GM06990 (cell line): Measurements from ENCODE around the gene TDRKH.

ENCODE experiments used
- DNase-seq: peaks from one replicate; pipeline ENCODE4 v3.0.0-alpha.2; 2011; ENCODE audit not compliant: insufficient read length; ENCODE audit errors: extremely low read depth
- H3K27me3 ChIP-seq: replicated peaks from 2 replicates; pipeline ENCODE4 v1.6.0; 2011; ENCODE audit warnings: low read length; ENCODE audit not compliant: control insufficient read depth, insufficient read depth
- H3K36me3 ChIP-seq: 2 replicates; pipeline ENCODE4 v1.5.1; 2011; ENCODE audit warnings: low read length; ENCODE audit not compliant: control insufficient read depth, insufficient read depth
- H3K4me3 ChIP-seq: replicated peaks from 2 replicates; pipeline ENCODE4 v1.5.1; 2011; ENCODE audit warnings: low read depth, mild to moderate bottlenecking, control low read depth, low read length
- TF ChIP-seq, protein P1 (sequence below): IDR thresholded peaks from 2 replicates; pipeline ENCODE4 v1.5.1; 2011; ENCODE audit warnings: low read length, control low read depth, mild to moderate bottlenecking, inconsistent platforms; ENCODE audit not compliant: insufficient read depth, poor library complexity, severe bottlenecking

Gene TDRKH

DNA sequence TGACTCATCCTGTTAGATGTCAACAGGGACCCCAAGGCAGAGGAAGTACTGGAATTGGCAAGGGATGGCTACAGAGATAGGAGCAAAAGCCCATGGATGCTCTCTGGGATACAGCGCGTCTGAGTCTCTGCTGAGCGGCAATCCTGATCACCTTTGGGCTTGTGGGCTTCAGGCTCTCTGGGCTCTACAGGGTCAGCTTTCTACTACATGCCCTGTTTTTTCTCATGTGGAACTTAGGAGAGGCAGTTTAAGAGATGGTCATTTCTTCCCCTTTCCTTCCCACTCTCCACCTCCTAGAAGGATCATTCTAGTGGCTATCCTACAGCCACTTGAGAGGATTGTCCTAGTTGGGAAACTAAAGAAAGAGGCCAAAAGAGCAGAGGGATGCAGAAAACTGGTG lies 13.6 kb upstream of the TDRKH start:
- no peaks in the 10 kb centered on the region for H3K36me3 ChIP-seq
- H3K4me3 ChIP-seq: no peak overlapping the region
- no peaks in the 10 kb centered on the region; the same call in none of the 2 replicates for H3K27me3 ChIP-seq
- TF ChIP-seq, protein P1, sequence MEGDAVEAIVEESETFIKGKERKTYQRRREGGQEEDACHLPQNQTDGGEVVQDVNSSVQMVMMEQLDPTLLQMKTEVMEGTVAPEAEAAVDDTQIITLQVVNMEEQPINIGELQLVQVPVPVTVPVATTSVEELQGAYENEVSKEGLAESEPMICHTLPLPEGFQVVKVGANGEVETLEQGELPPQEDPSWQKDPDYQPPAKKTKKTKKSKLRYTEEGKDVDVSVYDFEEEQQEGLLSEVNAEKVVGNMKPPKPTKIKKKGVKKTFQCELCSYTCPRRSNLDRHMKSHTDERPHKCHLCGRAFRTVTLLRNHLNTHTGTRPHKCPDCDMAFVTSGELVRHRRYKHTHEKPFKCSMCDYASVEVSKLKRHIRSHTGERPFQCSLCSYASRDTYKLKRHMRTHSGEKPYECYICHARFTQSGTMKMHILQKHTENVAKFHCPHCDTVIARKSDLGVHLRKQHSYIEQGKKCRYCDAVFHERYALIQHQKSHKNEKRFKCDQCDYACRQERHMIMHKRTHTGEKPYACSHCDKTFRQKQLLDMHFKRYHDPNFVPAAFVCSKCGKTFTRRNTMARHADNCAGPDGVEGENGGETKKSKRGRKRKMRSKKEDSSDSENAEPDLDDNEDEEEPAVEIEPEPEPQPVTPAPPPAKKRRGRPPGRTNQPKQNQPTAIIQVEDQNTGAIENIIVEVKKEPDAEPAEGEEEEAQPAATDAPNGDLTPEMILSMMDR: no peak
- no peak for DNase-seq

DNA sequence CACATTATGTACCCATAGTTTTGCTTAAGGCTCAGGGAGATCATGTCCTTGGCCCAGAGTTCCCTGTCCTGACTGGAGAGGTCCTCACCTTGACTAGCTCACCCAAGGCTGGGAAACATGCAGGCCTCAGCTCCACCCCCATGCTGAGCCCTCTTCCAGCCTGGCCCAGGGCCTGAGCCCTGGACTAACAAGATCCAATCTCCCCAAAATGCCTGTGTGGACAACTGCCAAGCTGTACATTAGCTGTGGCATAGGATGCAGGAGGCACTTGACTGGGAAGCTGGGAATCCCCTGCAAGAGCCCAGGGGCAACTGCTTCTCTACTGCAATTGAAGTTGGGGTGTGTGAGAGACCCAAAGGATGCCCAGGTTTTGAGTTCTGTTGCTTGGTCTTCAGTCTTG lies 12.9 kb upstream of the TDRKH start:
- no peak overlapping the region for H3K4me3 ChIP-seq
- no peaks in the 10 kb centered on the region for H3K36me3 ChIP-seq
- no peak for DNase-seq
- TF ChIP-seq, protein P1: no peak
- H3K27me3 ChIP-seq: no peaks in the 10 kb centered on the region; the same call in none of the 2 replicates

DNA sequence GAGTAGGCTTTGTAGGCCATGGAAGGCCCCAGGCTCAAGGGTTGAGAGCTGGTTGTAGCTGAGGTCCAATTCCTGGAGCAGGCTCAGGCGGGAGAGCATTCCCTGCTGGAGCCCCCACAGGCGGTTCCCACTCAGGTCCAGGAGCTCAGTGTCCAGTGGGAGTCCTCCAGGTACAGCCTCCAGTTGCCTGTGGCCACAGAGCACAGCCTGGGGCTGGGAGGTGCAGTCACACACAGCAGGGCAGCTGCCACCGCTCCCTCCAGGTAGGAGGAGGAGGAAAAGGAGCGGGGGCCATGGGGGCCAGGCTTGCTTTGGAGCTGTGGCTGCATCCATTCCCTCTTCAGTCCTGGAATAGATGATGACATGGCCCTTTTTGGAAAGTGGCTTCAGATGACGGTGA lies 12.1 kb upstream of the TDRKH start:
- TF ChIP-seq, protein P1: no peak
- DNase-seq: no peak
- Histone ChIP-seq H3K4me3 (no peak overlapping the region), H3K36me3 (no peaks in the 10 kb centered on the region), H3K27me3 (no peaks in the 10 kb centered on the region; the same call in none of the 2 replicates)

DNA sequence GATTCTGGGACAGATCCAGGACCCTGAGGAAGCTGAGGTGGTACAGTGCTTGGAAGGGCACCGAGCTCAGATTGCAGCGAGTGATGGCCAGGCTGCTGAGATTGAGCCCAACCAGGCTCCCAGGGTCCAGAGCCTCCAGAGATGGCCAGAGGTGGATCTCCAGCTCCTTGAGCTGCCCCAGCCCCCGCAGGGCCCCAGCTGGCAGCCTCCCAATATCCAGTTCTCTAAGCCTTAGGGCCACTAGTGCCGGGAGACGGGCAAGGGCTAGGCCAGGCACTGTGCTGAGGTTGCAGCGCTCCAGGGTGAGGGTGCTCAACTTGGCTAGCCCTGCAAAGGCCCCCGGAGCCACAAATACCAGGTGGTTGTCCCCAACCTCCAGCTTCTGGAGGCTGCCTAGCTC lies 11.5 kb upstream of the TDRKH start:
- Histone ChIP-seq H3K36me3 (no peaks in the 10 kb centered on the region), H3K27me3 (no peaks in the 10 kb centered on the region; the same call in none of the 2 replicates), H3K4me3 (no peak overlapping the region)
- DNase-seq: no peak
- TF ChIP-seq, protein P1: no peak

DNA sequence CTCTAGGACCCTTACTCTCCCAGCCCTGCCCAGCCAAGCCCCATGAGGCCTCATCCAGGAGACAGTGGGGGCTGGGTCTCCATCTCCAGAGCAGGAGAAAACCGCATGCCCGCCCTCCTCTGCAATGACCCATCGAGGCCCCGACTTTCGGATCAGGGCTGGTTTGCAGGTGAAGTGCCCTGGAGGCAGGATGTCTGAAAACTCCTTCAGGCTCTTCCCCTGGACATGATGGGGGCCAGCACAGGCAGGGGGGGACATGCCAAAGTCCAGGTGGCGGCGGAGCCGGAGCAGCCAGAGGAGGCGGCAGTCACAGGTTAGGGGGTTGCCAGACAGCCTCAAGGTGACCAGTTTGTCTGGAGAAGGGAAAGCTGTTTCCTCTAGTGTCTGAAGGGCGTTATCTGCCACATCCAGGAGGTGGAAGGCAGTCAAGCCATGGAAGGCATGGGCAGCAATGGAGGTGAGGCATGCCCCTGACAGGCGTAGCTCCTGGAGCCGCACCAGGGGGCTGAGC lies 11.1 kb upstream of the TDRKH start:
- Histone ChIP-seq H3K27me3 (no peaks in the 10 kb centered on the region; the same call in none of the 2 replicates), H3K4me3 (no peak overlapping the region), H3K36me3 (no peaks in the 10 kb centered on the region)
- TF ChIP-seq, protein P1: no peak
- no peak for DNase-seq

DNA sequence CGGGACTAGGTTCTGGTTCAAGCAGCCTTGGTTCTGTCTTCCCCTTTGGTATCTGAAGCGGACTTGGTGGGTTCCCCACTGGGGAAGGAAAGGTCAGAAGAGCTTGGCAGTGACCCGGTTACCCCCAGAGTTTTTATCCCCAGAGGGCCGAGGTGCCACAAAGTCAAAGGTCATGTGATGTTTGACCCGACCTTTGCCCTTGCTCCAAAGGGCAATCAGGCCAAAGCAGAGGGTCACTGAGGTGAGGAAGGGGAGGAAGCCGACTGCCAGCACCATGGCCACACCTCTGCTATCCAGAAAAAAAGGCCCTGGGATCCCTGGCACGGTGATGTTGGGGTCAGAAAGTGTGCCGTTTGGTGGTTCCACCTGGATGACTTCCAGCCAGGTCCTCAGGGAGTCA lies 10.5 kb upstream of the TDRKH start:
- Histone ChIP-seq H3K4me3 (no peak overlapping the region), H3K36me3 (no peaks in the 10 kb centered on the region), H3K27me3 (no peaks in the 10 kb centered on the region; the same call in 1 of the 2 replicates)
- TF ChIP-seq, protein P1: no peak
- no peak for DNase-seq
